GM23248 (cell line): ENCODE measurements around the gene SEC24C. TPM values are rescaled to one million over a fixed set of nuclear protein-coding genes. Genes with fewer than 3 reads are reported as not detected.
"Not testable (repeated sequence)": the region's sequence is repeated elsewhere in the genome, so short reads cannot be mapped to it uniquely, and the experiment has no call there.

Source experiments
- DNase-seq: peaks from one replicate; pipeline ENCODE4 v3.0.0-alpha.2; 2015
- H2AFZ ChIP-seq: fragments of 200-600 bp; sonication (generic); 2 replicates; pipeline ENCODE4 v1.6.1; 2016; ENCODE audit warnings: antibody characterized with exemption
- H3F3A ChIP-seq: fragments of 200-600 bp; sonication (generic); 2 replicates; pipeline ENCODE4 v1.6.1; 2016; ENCODE audit warnings: mild to moderate bottlenecking, antibody characterized with exemption, mixed run types; ENCODE audit not compliant: insufficient read depth
- H3K27ac ChIP-seq: fragments of 200-600 bp; sonication (generic); 2 replicates; pipeline ENCODE4 v1.5.1; 2016; ENCODE audit warnings: mild to moderate bottlenecking
- H3K27me3 ChIP-seq: fragments of 200-600 bp; sonication (generic); replicated peaks from 2 replicates; pipeline ENCODE4 v1.6.1; 2016; ENCODE audit warnings: mild to moderate bottlenecking; ENCODE audit not compliant: insufficient read depth
- H3K36me3 ChIP-seq: fragments of 200-600 bp; sonication (generic); 2 replicates; pipeline ENCODE4 v1.6.1; 2016; ENCODE audit warnings: low read depth, mild to moderate bottlenecking
- H3K4me1 ChIP-seq: fragments of 200-600 bp; sonication (generic); 2 replicates; pipeline ENCODE4 v1.6.1; 2016; ENCODE audit warnings: mild to moderate bottlenecking; ENCODE audit not compliant: insufficient read depth
- H3K4me2 ChIP-seq: fragments of 200-600 bp; sonication (generic); one replicate; pipeline ENCODE4 v1.6.1; 2016; ENCODE audit warnings: mild to moderate bottlenecking; ENCODE audit not compliant: unreplicated experiment
- H3K4me3 ChIP-seq: fragments of 200-600 bp; sonication (generic); 2 replicates; pipeline ENCODE4 v1.5.1; 2016; ENCODE audit warnings: mild to moderate bottlenecking
- H3K79me2 ChIP-seq: fragments of 200-600 bp; sonication (generic); 2 replicates; pipeline ENCODE4 v1.6.1; 2016; ENCODE audit warnings: mild to moderate bottlenecking; ENCODE audit not compliant: insufficient read depth
- H3K9ac ChIP-seq: fragments of 200-600 bp; sonication (generic); 2 replicates; pipeline ENCODE4 v1.6.1; 2016; ENCODE audit warnings: mild to moderate bottlenecking
- H3K9me2 ChIP-seq: fragments of 200-600 bp; sonication (generic); 2 replicates; pipeline ENCODE4 v1.6.1; 2016; ENCODE audit warnings: mixed run types, mild to moderate bottlenecking, moderate library complexity; ENCODE audit not compliant: insufficient read depth
- H3K9me3 ChIP-seq: fragments of 200-600 bp; sonication (generic); one replicate; pipeline ENCODE4 v1.6.1; 2017; ENCODE audit warnings: low read depth
- H4K20me1 ChIP-seq: fragments of 200-600 bp; sonication (generic); 2 replicates; pipeline ENCODE4 v1.6.0; 2016; ENCODE audit not compliant: insufficient read depth
- EZH2 ChIP-seq: fragments of 200-600 bp; sonication (generic); IDR thresholded peaks from 2 replicates; pipeline ENCODE4 v1.6.1; 2018; ENCODE audit warnings: antibody characterized with exemption, mild to moderate bottlenecking; ENCODE audit not compliant: insufficient read depth, poor library complexity, severe bottlenecking
- EZH2phosphoT487 ChIP-seq: fragments of 200-600 bp; sonication (generic); IDR thresholded peaks from 2 replicates; pipeline ENCODE4 v1.6.1; 2018; ENCODE audit warnings: antibody characterized with exemption, moderate library complexity, mild to moderate bottlenecking, low read depth; ENCODE audit not compliant: insufficient read depth
- WGBS, 2 experiments: methylation state at CpG; one replicate each; pipeline ENCODE4 v1.1.6; 2015 to 2017; ENCODE audit warnings: low lambda C conversion rate in 2 of 2, low coverage in 1 of 2; ENCODE audit errors: missing lambda C conversion rate in 2 of 2; 5-methylcytosine and 5-hydroxymethylcytosine counted together
- in situ Hi-C: fragments of 300-500 bp; cut with MboI; formaldehyde crosslinking; loops from 2 replicates; pipeline ENCODE4 v1.15.0; 2020
- polyA plus RNA-seq: library from polyadenylated mRNA; unstranded; fragments of >200 nt; fragmentation: Nextera tagmentation; extraction: Ambion mirVana; gene quantifications from 2 replicates; pipeline ENCODE4 v1.2.1, GENCODE V29; 2016
- total RNA-seq: library from RNA; depleted of rRNA; stranded (reverse); fragments of >200 nt; shearing (Covaris generic); gene quantifications from 2 replicates; pipeline ENCODE4 v1.2.3, GENCODE V29; 2014

SEC24C gene
- total and polyA plus RNA-seq, 2 experiments from 2014 or later, result 30.6 to 87.1 TPM

DNA sequence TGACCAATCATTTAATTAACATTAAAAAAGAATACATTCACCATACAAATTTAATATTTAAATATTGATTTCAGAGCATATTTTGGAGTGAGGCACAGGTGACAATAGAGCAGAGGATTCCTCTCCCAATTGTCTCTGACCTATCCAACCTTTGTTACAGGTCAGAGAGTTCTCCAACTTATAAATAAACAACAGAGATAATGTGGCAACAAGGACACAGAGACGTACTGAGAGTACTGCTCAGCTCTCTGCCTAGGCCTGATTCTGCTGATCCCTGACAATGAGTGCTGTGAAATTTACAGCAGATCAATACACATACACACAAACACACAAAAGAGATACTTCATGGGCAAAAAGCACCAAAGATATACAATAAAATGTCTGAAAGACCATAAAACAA lies 27.9 kb upstream of the SEC24C start:
- no peak overlapping the region for H2AFZ ChIP-seq
- in situ Hi-C loops, result no loop called here
- H3K4me3 ChIP-seq, result no peak overlapping the region
- no peak overlapping the region for H3K4me2 ChIP-seq
- TF ChIP-seq EZH2, result no peak
- H3K9me2 ChIP-seq, result no peaks in the 10 kb centered on the region
- peaks cover 45% of the 10 kb centered on the region for H3K36me3 ChIP-seq
- H4K20me1 ChIP-seq, result no peaks in the 10 kb centered on the region
- DNase-seq, result no peak
- H3K27ac ChIP-seq, result no peak overlapping the region
- H3K9me3 ChIP-seq, result no peaks in the 10 kb centered on the region
- H3K9ac ChIP-seq, result no peak overlapping the region
- no peaks in the 10 kb centered on the region for H3K4me1 ChIP-seq
- H3F3A ChIP-seq, result no peaks in the 10 kb centered on the region
- no peaks in the 10 kb centered on the region for H3K27me3 ChIP-seq
- no peaks in the 10 kb centered on the region; the same call in 1 of the 2 replicates for H3K79me2 ChIP-seq
- 96 to 100% methylated on average over 1 of the region's 1 CpG for WGBS, 2 experiments

DNA sequence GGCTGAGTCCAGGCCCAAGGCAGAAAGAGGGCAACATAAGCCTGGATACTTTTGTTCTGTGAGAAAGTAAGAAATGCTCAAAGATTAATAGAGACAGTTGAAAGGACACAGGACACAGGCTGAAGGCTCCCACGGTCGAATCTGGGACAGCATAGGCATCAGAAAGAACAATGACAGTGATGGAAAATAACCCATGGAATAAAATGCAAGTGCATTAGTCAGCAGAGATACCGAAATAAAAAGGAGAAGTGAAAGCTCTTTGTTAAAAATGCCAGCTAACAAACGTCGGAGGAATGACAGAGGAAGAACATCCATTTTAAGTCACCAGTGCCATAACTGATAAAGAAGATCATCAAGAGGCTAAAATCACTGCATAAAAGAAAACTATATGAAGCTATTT lies 26.6 kb upstream of the SEC24C start:
- Histone ChIP-seq H3K4me1 (no peaks in the 10 kb centered on the region), H2AFZ (no peak overlapping the region), H3K27me3 (no peaks in the 10 kb centered on the region), H3K9ac (no peak overlapping the region), H3K36me3 (peaks cover 48% of the 10 kb centered on the region), H3F3A (no peaks in the 10 kb centered on the region), H3K9me2 (no peaks in the 10 kb centered on the region), H3K4me3 (no peak overlapping the region), H3K79me2 (no peaks in the 10 kb centered on the region; the same call in 1 of the 2 replicates), H3K27ac (no peak overlapping the region), H3K9me3 (no peaks in the 10 kb centered on the region), H4K20me1 (no peaks in the 10 kb centered on the region), H3K4me2 (no peak overlapping the region)
- DNase-seq, result no peak
- 81% methylated on average over 5 of the region's 5 CpGs for WGBS, 2 experiments
- TF ChIP-seq EZH2phosphoT487 (no peak), EZH2 (no peak)
- in situ Hi-C loops, result no loop called here

DNA sequence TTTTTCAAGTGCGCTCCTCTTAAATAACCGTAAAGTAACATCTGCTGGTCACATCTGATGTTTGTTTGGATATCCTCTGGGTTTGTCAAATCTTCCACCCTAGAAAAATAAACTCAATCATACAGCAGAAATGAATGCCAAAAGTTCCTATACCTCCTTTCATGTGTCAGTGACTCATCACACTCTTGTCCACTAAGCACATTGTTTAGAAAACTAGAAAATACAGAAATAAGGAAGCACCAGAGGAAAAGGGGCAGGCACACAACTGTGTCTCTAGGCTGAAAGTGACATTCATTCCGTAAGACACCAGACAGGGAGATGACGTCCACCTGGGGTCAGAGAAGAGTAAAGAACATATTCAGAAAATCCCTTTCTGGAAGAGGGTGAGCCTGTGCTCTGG lies 23.6 kb upstream of the SEC24C start:
- peaks cover 50% of the 10 kb centered on the region for H3K36me3 ChIP-seq
- in situ Hi-C loops, result not testable (repeated sequence)
- 96 to 100% methylated on average over 4 of the region's 4 CpGs for WGBS, 2 experiments

DNA sequence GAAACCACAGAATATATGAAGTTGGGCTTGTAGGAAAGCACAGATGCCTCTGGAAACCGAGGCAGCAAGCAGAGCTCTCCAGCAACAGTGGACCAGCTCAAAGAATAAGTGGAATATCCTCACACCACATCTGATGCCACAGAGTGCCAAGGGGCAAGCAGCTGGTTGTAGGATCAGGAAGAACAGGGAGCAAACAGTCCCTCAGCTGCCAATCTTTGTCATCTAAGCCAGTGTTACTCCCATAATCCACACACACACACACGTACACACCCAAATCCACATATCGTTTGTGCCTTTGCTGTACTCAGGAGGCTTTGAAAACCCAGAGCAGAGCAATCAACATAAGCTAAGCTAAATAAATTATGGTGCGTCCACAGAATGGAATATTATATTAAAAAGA lies 20.7 kb upstream of the SEC24C start:
- Histone ChIP-seq H3K79me2 (peaks cover 14% of the 10 kb centered on the region), H3K9me2 (no peaks in the 10 kb centered on the region), H3K27me3 (no peaks in the 10 kb centered on the region), H3K4me1 (0 out of 2 replicates have a peak, but pooled peaks cover 2% of the 10 kb centered on the region), H3K9me3 (no peaks in the 10 kb centered on the region), H3K9ac (no peak overlapping the region), H3K36me3 (peaks cover 39% of the 10 kb centered on the region; the same call in 1 of the 2 replicates), H3K27ac (no peak overlapping the region), H4K20me1 (no peaks in the 10 kb centered on the region), H2AFZ (no peak overlapping the region), H3K4me2 (no peak overlapping the region), H3F3A (no peaks in the 10 kb centered on the region), H3K4me3 (no peak overlapping the region)
- no peak for TF ChIP-seq EZH2phosphoT487
- no peak for TF ChIP-seq EZH2
- WGBS, 2 experiments, result 62 to 64% methylated on average over 4 of the region's 4 CpGs
- DNase-seq, result no peak
- in situ Hi-C loops, result no loop called here

More for the DNA sequence above, 23.6 kb upstream of the SEC24C start:
- H3K27me3 ChIP-seq, H3K4me1 ChIP-seq, H3F3A ChIP-seq, H3K9me2 ChIP-seq, H2AFZ ChIP-seq, H3K9me3 ChIP-seq, H4K20me1 ChIP-seq, H3K27ac ChIP-seq, H3K79me2 ChIP-seq, H3K9ac ChIP-seq, H3K4me2 ChIP-seq, DNase-seq, H3K4me3 ChIP-seq: not testable (repeated sequence)

DNA sequence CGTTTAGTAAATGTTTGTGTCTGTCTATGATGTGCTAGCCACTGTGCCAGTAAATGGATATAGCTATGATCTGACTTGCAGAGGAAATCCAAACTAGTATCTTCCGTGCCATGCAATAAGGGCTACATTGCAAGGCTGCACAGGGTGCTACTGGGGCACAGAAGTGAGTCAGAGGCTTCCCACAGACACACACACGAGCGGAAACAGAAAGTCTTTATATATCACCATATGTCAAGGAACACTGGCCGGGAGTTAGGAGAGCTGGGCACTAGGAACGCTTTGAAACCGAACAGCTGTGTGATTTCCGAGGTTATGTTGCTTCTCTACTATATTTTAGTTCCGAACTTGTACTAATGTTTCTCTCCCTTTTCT lies 14.4 kb upstream of the SEC24C start:
- Histone ChIP-seq H3K9ac (peak overlapping the region; percentile 90), H3K4me1 (peaks cover 16% of the 10 kb centered on the region), H3K4me3 (peak overlapping the region; percentile 94), H2AFZ (peak overlapping the region; percentile 93), H3K4me2 (peak overlapping the region; percentile 98), H3K36me3 (peaks cover 23% of the 10 kb centered on the region; the same call in 1 of the 2 replicates), H3K79me2 (peaks cover 66% of the 10 kb centered on the region), H3K27ac (peak overlapping the region; percentile 89)
- H3F3A ChIP-seq, H3K27me3 ChIP-seq, H3K9me3 ChIP-seq, H4K20me1 ChIP-seq, H3K9me2 ChIP-seq, in situ Hi-C loops: not testable (repeated sequence)
- WGBS, 2 experiments, result 2 to 8% methylated on average over 9 of the region's 9 CpGs
- peak; percentile 70 for DNase-seq
